RWPE2 (cell line): ENCODE measurements around the gene TLE5.

Source experiments
- ATAC-seq: fragments of 200-7000 bp; cut with Tn5 transposase; 3 replicates; pipeline ENCODE4 v1.9.1; 2021; ENCODE audit warnings: low read depth
- DNase-seq: peaks from one replicate; pipeline ENCODE4 v3.0.0-alpha.2; 2020; ENCODE audit warnings: low spot score
- H3K27ac ChIP-seq: fragments of 450-650 bp; 2 replicates; pipeline ENCODE4 v1.5.1; 2017; ENCODE audit warnings: mild to moderate bottlenecking; ENCODE audit not compliant: poor library complexity, severe bottlenecking
- H3K27me3 ChIP-seq: fragments of 250-450 bp; sonication (Bioruptor Pico); 2 replicates; pipeline ENCODE4 v1.5.1; 2021; ENCODE audit warnings: mild to moderate bottlenecking, moderate library complexity; ENCODE audit not compliant: insufficient read depth, poor library complexity, severe bottlenecking
- H3K36me3 ChIP-seq: fragments of 250-450 bp; sonication (Bioruptor Pico); 2 replicates; pipeline ENCODE4 v1.5.1; 2020; ENCODE audit warnings: low read depth, mild to moderate bottlenecking, moderate library complexity
- H3K4me1 ChIP-seq: fragments of 250-450 bp; sonication (Bioruptor Pico); 2 replicates; pipeline ENCODE4 v1.5.1; 2021; ENCODE audit warnings: mild to moderate bottlenecking, moderate library complexity; ENCODE audit not compliant: insufficient read depth, poor library complexity, severe bottlenecking
- H3K4me3 ChIP-seq: fragments of 250-450 bp; sonication (Bioruptor Pico); 2 replicates; pipeline ENCODE4 v1.5.1; 2021; ENCODE audit warnings: mild to moderate bottlenecking, moderate library complexity; ENCODE audit not compliant: severe bottlenecking
- H3K9me3 ChIP-seq: fragments of 250-450 bp; sonication (Bioruptor Pico); 2 replicates; pipeline ENCODE4 v1.5.1; 2021; ENCODE audit warnings: mild to moderate bottlenecking, moderate library complexity; ENCODE audit not compliant: severe bottlenecking
- CTCF ChIP-seq: fragments of 450-650 bp; IDR thresholded peaks from one replicate; pipeline ENCODE4 v1.5.1; 2017; ENCODE audit warnings: mild to moderate bottlenecking, moderate library complexity; ENCODE audit not compliant: poor library complexity, severe bottlenecking

TLE5 gene

GRCh38 chr19:3059653-3060052 lies 2.6 kb downstream of the TLE5 start:
- H3K36me3 ChIP-seq, result peaks cover 56% of the 10 kb centered on the region
- no peak for ATAC-seq
- H3K27me3 ChIP-seq, result no peaks in the 10 kb centered on the region
- H3K27ac ChIP-seq, result peak overlapping the region; percentile 91
- DNase-seq, result no peak
- no peak overlapping the region for H3K4me3 ChIP-seq
- peaks cover 31% of the 10 kb centered on the region for H3K4me1 ChIP-seq
- no peak for TF ChIP-seq CTCF
- H3K9me3 ChIP-seq, result no peaks in the 10 kb centered on the region

GRCh38 chr19:3058821-3059314 lies 3.4 kb downstream of the TLE5 start:
- no peaks in the 10 kb centered on the region for H3K27me3 ChIP-seq
- no peak overlapping the region for H3K4me3 ChIP-seq
- ATAC-seq (no peak), DNase-seq (no peak)
- peaks cover 62% of the 10 kb centered on the region for H3K36me3 ChIP-seq
- H3K9me3 ChIP-seq, result no peaks in the 10 kb centered on the region
- H3K4me1 ChIP-seq, result peaks cover 36% of the 10 kb centered on the region
- no peak overlapping the region for H3K27ac ChIP-seq
- TF ChIP-seq CTCF, result no peak

GRCh38 chr19:3058009-3058820 lies 4.1 kb downstream of the TLE5 start:
- Histone ChIP-seq H3K27me3 (no peaks in the 10 kb centered on the region), H3K27ac (peak overlapping the region; percentile 96), H3K4me3 (no peak overlapping the region), H3K36me3 (peaks cover 67% of the 10 kb centered on the region), H3K9me3 (no peaks in the 10 kb centered on the region), H3K4me1 (peaks cover 36% of the 10 kb centered on the region)
- TF ChIP-seq CTCF, result no peak
- no peak for DNase-seq
- no peak for ATAC-seq

- peaks cover 36% of the 10 kb centered on the region for H3K4me1 ChIP-seq
- ATAC-seq, result no peak
- no peaks in the 10 kb centered on the region for H3K9me3 ChIP-seq
- H3K27me3 ChIP-seq, result no peaks in the 10 kb centered on the region
- H3K36me3 ChIP-seq, result peaks cover 72% of the 10 kb centered on the region
- no peak for DNase-seq
- no peak overlapping the region for H3K4me3 ChIP-seq
- peak overlapping the region; percentile 96 for H3K27ac ChIP-seq
- no peak for TF ChIP-seq CTCF
Observed at GRCh38 chr19:3057275-3057714, 5.0 kb downstream of the TLE5 start.

- DNase-seq, result no peak
Observed at GRCh38 chr19:3056417-3057088, 5.7 kb downstream of the TLE5 start.

More at GRCh38 chr19:3056417-3057088, 5.7 kb downstream of the TLE5 start:
- Histone ChIP-seq H3K36me3 (peaks cover 72% of the 10 kb centered on the region), H3K27ac (peak overlapping the region; percentile 96), H3K27me3 (no peaks in the 10 kb centered on the region), H3K9me3 (no peaks in the 10 kb centered on the region), H3K4me3 (no peak overlapping the region), H3K4me1 (peaks cover 36% of the 10 kb centered on the region)
- peak; percentile 2; the same call in 1 of the 3 replicates for ATAC-seq
- TF ChIP-seq CTCF, result no peak
